T-helper 1 cell treated with Interleukin-12 subunit alpha and Interleukin-12 subunit beta and Interleukin-4 antibody, amounts not matched to agents 30 μg/mL and 1 μg/mL, for 36 hours (primary cell): Measurements from ENCODE around the gene ATP23.

Experiments
- H3K27ac Mint-ChIP-seq: one replicate; pipeline ENCODE4 v1.8.0; 2021; ENCODE audit warnings: mild to moderate bottlenecking, mixed read lengths
- H3K27me3 Mint-ChIP-seq: one replicate; pipeline ENCODE4 v1.8.0; 2021; ENCODE audit warnings: low read depth, mixed read lengths
- H3K36me3 Mint-ChIP-seq: one replicate; pipeline ENCODE4 v1.8.0; 2021; ENCODE audit warnings: low read depth, mixed read lengths
- H3K4me1 Mint-ChIP-seq: one replicate; pipeline ENCODE4 v1.8.0; 2021; ENCODE audit warnings: low read depth, mixed read lengths
- H3K4me3 Mint-ChIP-seq: one replicate; pipeline ENCODE4 v1.8.0; 2021; ENCODE audit warnings: mild to moderate bottlenecking, moderate library complexity, mixed read lengths
- H3K9me3 Mint-ChIP-seq: one replicate; pipeline ENCODE4 v1.8.0; 2021; ENCODE audit warnings: mixed read lengths

The ATP23 gene

GRCh38 chr12:57936513-57936883 is 4.9 kb upstream of the ATP23 start:
- peaks cover 19% of the 10 kb centered on the region for H3K36me3 Mint-ChIP-seq
- peak overlapping the region; percentile 72 for H3K4me3 Mint-ChIP-seq
- peak overlapping the region; percentile 81 for H3K27ac Mint-ChIP-seq
- peaks cover 28% of the 10 kb centered on the region for H3K4me1 Mint-ChIP-seq
- H3K9me3 Mint-ChIP-seq = no peaks in the 10 kb centered on the region
- no peaks in the 10 kb centered on the region for H3K27me3 Mint-ChIP-seq

- Mint-ChIP-seq H3K9me3 (no peaks in the 10 kb centered on the region), H3K27ac (no peak overlapping the region), H3K4me1 (peaks cover 44% of the 10 kb centered on the region), H3K27me3 (no peaks in the 10 kb centered on the region), H3K36me3 (peaks cover 6% of the 10 kb centered on the region), H3K4me3 (no peak overlapping the region)
Observed at GRCh38 chr12:57939291-57939690, 2.1 kb upstream of the ATP23 start.

DNA sequence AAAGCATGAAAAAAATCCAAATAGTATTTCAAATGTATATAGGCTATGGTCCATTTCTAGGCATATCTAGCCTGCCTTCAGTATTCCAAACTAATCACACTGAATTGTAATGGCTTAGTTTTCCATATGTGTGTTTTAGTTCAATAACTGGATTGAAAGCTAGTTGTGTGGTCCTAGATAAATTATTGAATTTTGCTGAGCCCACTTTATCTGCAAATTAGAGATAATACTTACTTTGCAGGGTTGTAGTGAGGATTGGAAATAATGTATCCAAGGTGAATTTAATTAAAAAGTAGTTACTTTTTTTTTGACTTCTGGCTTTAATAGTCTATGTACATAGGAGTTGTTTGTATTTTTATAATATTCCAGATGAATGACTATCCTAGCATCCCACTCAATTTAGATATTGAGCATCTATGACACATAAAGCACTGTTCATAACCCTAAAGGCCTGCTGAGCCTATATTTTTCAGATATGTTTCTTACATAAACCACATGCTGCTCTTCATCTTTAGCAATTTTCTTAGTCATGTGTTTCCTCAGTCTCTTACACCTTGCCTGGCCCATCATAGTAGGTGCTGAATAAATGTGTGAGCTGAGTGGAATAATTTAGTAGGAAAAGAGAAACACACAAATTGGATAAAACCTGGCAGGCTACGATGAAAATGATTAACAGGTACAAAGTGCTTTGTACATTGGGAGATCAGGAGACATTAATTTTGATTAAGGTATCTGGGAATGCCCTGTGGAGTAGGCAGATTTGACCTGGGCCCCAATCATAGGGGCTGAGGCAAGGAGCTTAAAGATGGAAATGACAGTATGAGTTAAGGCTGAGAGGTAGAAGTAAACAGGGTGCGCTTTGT is 1.1 kb upstream of the ATP23 start:
- H3K4me3 Mint-ChIP-seq = peak overlapping the region; percentile 88
- peak overlapping the region; percentile 96 for H3K27ac Mint-ChIP-seq
- H3K4me1 Mint-ChIP-seq = peaks cover 39% of the 10 kb centered on the region

DNA sequence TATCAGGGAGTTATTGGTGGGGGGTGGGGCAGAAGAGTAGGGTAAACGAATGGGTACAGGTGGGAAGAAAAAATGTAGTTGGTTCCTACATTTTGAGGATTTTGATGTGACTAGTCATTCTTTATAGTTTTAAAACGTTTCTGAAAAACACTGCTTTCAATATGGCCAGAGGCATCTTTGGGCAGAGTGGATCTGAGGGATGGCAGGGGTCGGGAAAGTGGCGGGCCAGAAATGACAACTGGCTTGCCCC is 527 bp upstream of the ATP23 start:
- Mint-ChIP-seq H3K9me3 (no peaks in the 10 kb centered on the region), H3K27ac (peak overlapping the region; percentile 96), H3K27me3 (no peaks in the 10 kb centered on the region), H3K4me3 (peak overlapping the region; percentile 88), H3K36me3 (peaks cover 6% of the 10 kb centered on the region), H3K4me1 (peaks cover 36% of the 10 kb centered on the region)

More for the DNA sequence above, 1.1 kb upstream of the ATP23 start:
- H3K9me3 Mint-ChIP-seq = no peaks in the 10 kb centered on the region
- H3K36me3 Mint-ChIP-seq = peaks cover 7% of the 10 kb centered on the region
- H3K27me3 Mint-ChIP-seq = no peaks in the 10 kb centered on the region

DNA sequence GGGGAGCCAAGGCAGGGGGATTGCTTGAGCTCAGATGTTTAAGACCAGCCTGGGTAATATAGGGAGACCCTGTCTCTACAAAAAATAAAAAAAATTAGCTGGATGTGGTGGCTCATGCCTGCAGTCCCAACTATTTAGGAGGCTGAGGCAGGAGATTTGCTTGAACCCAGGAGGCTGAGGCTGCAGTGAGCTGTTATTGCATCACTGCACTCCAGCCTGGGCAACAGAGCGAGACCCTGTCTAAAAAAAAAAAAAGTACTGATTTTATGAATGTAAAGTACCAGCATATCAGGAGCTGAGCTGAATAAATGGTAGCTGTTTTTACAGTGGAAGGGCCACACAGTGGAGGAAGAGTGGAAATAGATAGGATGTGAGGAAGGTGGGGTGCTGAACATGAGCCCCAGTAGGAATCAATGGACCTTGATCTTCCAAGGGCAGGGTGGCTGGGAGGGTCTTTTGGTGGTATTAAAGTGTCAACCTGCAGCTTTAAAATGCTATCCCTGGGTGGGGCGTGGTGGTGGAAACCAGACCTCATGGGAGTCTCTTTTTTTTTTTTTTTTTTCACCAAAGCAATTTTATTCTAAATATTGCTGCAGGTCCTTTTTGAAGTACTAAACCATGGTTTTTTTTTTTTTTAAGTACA is 2.2 kb downstream of the ATP23 start:
- peaks cover 29% of the 10 kb centered on the region for H3K4me1 Mint-ChIP-seq
- no peaks in the 10 kb centered on the region for H3K27me3 Mint-ChIP-seq
- H3K36me3 Mint-ChIP-seq = peaks cover 7% of the 10 kb centered on the region
- H3K27ac Mint-ChIP-seq = no peak overlapping the region
- no peak overlapping the region for H3K4me3 Mint-ChIP-seq
- H3K9me3 Mint-ChIP-seq = no peaks in the 10 kb centered on the region

DNA sequence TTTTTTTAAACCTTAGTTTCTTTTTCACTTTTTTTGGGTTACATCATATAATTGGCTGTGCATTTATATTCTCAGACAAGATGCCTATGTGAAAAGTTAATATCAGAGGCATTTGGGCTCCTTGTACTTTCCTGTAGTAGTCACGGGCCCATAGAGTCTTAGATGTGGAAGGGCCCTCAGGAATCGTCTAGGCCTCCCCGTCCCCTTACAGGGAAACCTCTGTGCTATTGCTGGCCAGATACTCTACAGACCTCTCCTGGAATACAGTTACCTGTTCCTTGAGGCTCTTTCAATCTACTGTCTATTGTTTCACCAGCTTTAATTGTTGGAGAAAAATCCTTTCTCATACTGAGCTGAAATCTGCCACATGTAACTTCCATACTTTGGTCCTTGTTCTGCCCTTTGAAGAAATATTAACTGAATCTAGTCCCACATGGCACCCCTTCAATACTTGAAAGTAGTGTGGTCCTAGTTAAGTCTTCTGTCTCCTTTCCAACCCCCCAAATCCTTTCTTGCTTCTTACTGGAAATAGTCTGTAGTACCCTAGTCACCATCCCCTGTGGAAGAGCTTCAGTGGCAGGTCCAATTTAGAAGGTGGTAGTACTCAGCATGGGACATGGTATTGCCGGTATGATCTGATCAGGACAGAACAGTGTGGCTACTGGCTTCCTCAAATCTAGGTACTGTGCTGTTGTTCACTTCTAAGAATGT is 3.1 kb downstream of the ATP23 start:
- H3K9me3 Mint-ChIP-seq = no peaks in the 10 kb centered on the region
- no peak overlapping the region for H3K27ac Mint-ChIP-seq
- H3K4me3 Mint-ChIP-seq = no peak overlapping the region
- no peaks in the 10 kb centered on the region for H3K27me3 Mint-ChIP-seq
- H3K4me1 Mint-ChIP-seq = peaks cover 29% of the 10 kb centered on the region
- H3K36me3 Mint-ChIP-seq = peaks cover 10% of the 10 kb centered on the region

- H3K9me3 Mint-ChIP-seq = peaks cover 4% of the 10 kb centered on the region
- H3K4me1 Mint-ChIP-seq = no peaks in the 10 kb centered on the region
- H3K27me3 Mint-ChIP-seq = no peaks in the 10 kb centered on the region
- H3K4me3 Mint-ChIP-seq = no peak overlapping the region
- H3K36me3 Mint-ChIP-seq = peaks cover 44% of the 10 kb centered on the region
- no peak overlapping the region for H3K27ac Mint-ChIP-seq
Observed at GRCh38 chr12:57952766-57953165, 11.4 kb downstream of the ATP23 start.

- Mint-ChIP-seq H3K9me3 (peaks cover 22% of the 10 kb centered on the region), H3K27me3 (no peaks in the 10 kb centered on the region), H3K36me3 (peaks cover 49% of the 10 kb centered on the region), H3K27ac (peak overlapping the region; percentile 13), H3K4me3 (no peak overlapping the region), H3K4me1 (no peaks in the 10 kb centered on the region)
Observed at GRCh38 chr12:57954768-57955167, 13.4 kb downstream of the ATP23 start.

GRCh38 chr12:57958061-57958657 is 16.8 kb downstream of the ATP23 start:
- H3K4me1 Mint-ChIP-seq = no peaks in the 10 kb centered on the region
- no peak overlapping the region for H3K27ac Mint-ChIP-seq
- no peak overlapping the region for H3K4me3 Mint-ChIP-seq
- H3K9me3 Mint-ChIP-seq = peaks cover 46% of the 10 kb centered on the region
- H3K27me3 Mint-ChIP-seq = no peaks in the 10 kb centered on the region
- peaks cover 34% of the 10 kb centered on the region for H3K36me3 Mint-ChIP-seq

- Mint-ChIP-seq H3K27ac (no peak overlapping the region), H3K27me3 (no peaks in the 10 kb centered on the region), H3K36me3 (no peaks in the 10 kb centered on the region), H3K4me3 (no peak overlapping the region), H3K4me1 (peaks cover 2% of the 10 kb centered on the region), H3K9me3 (peaks cover 48% of the 10 kb centered on the region)
Observed at GRCh38 chr12:57964421-57964820, 23.1 kb downstream of the ATP23 start.

GRCh38 chr12:57965766-57966165 is 24.4 kb downstream of the ATP23 start:
- Mint-ChIP-seq H3K27ac (no peak overlapping the region), H3K4me1 (peaks cover 2% of the 10 kb centered on the region), H3K27me3 (no peaks in the 10 kb centered on the region), H3K4me3 (no peak overlapping the region), H3K36me3 (no peaks in the 10 kb centered on the region), H3K9me3 (peaks cover 42% of the 10 kb centered on the region)

DNA sequence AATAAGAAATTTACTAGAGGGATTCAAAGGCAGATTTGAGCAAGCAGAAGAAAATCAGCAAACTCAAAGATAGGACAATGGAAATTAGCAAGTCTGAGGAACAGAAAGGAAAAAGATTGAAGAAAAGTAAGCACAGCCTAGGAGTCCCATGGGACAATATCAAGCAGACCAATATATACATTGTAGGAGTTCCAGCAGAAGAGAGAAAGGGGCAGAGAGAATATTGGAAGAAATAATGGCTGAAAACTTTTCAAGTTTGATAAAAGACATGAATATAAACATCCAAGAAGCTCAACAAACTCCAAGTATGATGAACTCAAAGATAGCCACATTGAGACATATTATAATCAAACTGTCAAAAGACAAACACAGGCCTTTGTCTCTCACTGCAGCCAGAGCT is 25.2 kb downstream of the ATP23 start:
- no peaks in the 10 kb centered on the region for H3K27me3 Mint-ChIP-seq
- no peaks in the 10 kb centered on the region for H3K36me3 Mint-ChIP-seq
- no peak overlapping the region for H3K27ac Mint-ChIP-seq
- peaks cover 2% of the 10 kb centered on the region for H3K4me1 Mint-ChIP-seq
- H3K4me3 Mint-ChIP-seq = no peak overlapping the region
- H3K9me3 Mint-ChIP-seq = peaks cover 37% of the 10 kb centered on the region

DNA sequence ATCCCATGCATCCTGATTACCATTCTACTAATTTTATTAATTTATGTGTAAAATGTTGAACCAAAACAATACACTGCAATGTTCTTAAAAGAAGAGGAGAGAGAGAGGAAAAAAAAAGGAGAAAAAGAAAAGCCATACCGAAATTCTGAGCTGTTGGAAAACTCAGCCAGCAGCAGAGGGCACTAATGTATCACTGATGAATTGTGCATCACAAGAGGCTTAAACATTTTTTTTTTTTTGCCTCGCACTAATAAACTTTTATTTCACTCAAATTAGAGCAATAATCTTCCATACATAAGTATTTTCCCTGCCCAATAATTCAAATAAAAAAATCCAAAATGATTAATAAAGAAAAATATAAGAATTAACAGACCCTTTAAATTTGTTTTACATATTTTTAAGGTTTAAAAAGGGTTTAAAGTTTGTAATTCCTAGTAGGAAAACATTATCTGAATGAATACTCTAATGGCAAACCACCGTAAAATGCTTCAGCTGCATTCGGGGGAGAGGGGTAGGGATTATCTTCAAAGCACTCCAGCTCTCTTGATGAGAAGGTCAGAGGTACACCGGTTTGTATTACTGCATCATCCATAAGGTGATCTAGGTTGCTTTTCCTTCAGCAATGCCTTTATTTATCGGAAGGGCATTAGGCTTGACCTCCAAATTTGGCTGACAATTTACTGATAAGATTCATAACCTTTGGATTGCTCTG is 41.9 kb downstream of the ATP23 start:
- H3K27ac Mint-ChIP-seq = no peak overlapping the region
- H3K27me3 Mint-ChIP-seq = no peaks in the 10 kb centered on the region
- no peaks in the 10 kb centered on the region for H3K4me1 Mint-ChIP-seq

DNA sequence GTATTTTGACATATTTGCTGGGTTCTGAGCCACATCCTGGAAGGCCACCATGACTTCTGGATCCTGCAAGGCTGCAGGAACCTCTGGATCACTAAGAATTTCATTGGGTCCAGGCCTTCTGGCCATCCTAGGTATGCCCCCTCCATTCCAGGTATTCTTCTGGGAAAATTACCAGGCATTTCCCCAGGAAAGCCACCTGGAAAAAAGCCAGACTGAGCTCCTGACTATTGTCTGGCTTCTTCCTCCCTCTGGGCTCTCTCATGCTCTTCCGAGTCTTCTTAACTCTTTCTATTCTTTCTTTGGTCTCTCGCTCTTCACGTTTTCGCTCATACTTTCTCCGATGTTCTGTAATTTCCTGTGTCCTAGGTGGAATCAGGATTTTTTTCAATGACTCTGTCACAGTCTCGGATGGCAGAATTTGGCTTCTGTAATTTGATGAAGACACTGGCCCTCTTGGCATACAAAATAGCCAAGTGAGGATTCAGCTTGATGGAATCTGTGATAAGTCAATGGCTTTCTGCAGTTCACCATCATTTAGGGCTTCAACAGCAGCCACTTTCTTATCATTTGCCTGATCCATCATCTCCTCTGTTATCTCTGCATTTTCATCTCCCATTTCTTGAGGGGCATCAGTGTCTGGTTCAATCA is 42.6 kb downstream of the ATP23 start:
- Mint-ChIP-seq H3K4me3 (no peak overlapping the region), H3K9me3 (no peaks in the 10 kb centered on the region), H3K4me1 (no peaks in the 10 kb centered on the region), H3K27ac (no peak overlapping the region), H3K36me3 (no peaks in the 10 kb centered on the region), H3K27me3 (no peaks in the 10 kb centered on the region)

More for the DNA sequence above, 41.9 kb downstream of the ATP23 start:
- Mint-ChIP-seq H3K4me3 (no peak overlapping the region), H3K36me3 (no peaks in the 10 kb centered on the region), H3K9me3 (no peaks in the 10 kb centered on the region)
